Activated CD8-positive, alpha-beta T cell treated with anti-CD3 and anti-CD28 coated beads for 36 hours (primary cell): Measurements from ENCODE around the gene PNPT1. TPM values are rescaled to one million over a fixed set of nuclear protein-coding genes. Genes with fewer than 3 reads are reported as not detected.
"Not testable (repeated sequence)": the region's sequence is repeated elsewhere in the genome, so short reads cannot be mapped to it uniquely, and the experiment has no call there.

Source experiments
- ATAC-seq: fragments of 200-7000 bp; cut with Tn5 transposase; one replicate; pipeline ENCODE4 v1.10.0; 2021; ENCODE audit warnings: mild to moderate bottlenecking, moderate library complexity
- CTCF ChIA-PET: fragments of 350-600 bp; sonication (Branson Sonifier 250); formaldehyde crosslinking; loops from one replicate; lab custom pipeline; 2021; ENCODE audit warnings: antibody characterized with exemption; lab: Charles Lee
- POLR2A ChIA-PET: fragments of 350-600 bp; sonication (Branson Sonifier 250); formaldehyde crosslinking; loops from one replicate; lab custom pipeline; 2021; ENCODE audit warnings: antibody characterized with exemption; lab: Charles Lee
- DNase-seq: peaks from one replicate; pipeline ENCODE4 v3.0.0-alpha.2; 2020
- H3K27ac Mint-ChIP-seq: one replicate; pipeline ENCODE4 v1.8.0; 2021; ENCODE audit warnings: mild to moderate bottlenecking, mixed read lengths
- H3K27me3 Mint-ChIP-seq: one replicate; pipeline ENCODE4 v1.8.0; 2021; ENCODE audit warnings: mixed read lengths
- H3K36me3 Mint-ChIP-seq: one replicate; pipeline ENCODE4 v1.8.0; 2021; ENCODE audit warnings: low read depth, mixed read lengths
- H3K4me1 Mint-ChIP-seq: one replicate; pipeline ENCODE4 v1.8.0; 2021; ENCODE audit warnings: low read depth, mixed read lengths
- H3K4me3 Mint-ChIP-seq: one replicate; pipeline ENCODE4 v1.8.0; 2021; ENCODE audit warnings: mild to moderate bottlenecking, moderate library complexity, mixed read lengths
- H3K9me3 Mint-ChIP-seq: one replicate; pipeline ENCODE4 v1.8.0; 2021; ENCODE audit warnings: mixed read lengths
- intact Hi-C: fragments of 100-400 bp; cut with micrococcal nuclease; formaldehyde crosslinking; loops from one replicate; pipeline ENCODE4 v1.10.0; 2022
- total RNA-seq, 2 experiments: library from RNA; stranded (reverse); gene quantifications; one replicate each; pipeline ENCODE4 v1.2.3, GENCODE V29; 2021
- TF ChIP-seq, protein P1 (sequence below): fragments of 200-600 bp; IDR thresholded peaks from one replicate; pipeline ENCODE4 v1.8.0; 2022; ENCODE audit warnings: antibody characterized with exemption, mild to moderate bottlenecking

PNPT1 gene
- total RNA-seq, 2 experiments from 2014 or later, result 49.5 to 50.0 TPM

DNA sequence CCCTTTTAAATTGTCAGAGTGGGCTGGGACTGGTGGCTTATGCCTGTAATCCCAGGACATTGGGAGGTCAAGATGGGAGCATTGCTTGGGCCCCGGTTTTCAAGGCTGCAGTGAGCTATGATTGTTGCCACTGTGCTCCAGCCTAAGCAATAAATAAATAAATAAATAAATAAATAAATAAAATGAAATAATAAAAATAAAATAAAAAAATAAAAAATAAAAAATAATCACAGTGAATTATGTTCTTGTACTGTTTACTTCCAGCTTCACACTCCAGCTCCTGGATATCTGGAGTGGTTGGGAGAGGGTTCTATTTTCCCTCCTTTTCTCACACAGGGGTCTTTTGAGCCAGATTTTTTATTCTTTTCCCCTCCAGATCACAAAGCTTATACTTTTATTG, 26.2 kb upstream of the PNPT1 start:
- Mint-ChIP-seq H3K9me3 (no peaks in the 10 kb centered on the region), H3K27me3 (peaks cover 4% of the 10 kb centered on the region), H3K27ac (no peak overlapping the region), H3K36me3 (no peaks in the 10 kb centered on the region), H3K4me3 (no peak overlapping the region), H3K4me1 (no peaks in the 10 kb centered on the region)
- TF ChIP-seq, protein P1, sequence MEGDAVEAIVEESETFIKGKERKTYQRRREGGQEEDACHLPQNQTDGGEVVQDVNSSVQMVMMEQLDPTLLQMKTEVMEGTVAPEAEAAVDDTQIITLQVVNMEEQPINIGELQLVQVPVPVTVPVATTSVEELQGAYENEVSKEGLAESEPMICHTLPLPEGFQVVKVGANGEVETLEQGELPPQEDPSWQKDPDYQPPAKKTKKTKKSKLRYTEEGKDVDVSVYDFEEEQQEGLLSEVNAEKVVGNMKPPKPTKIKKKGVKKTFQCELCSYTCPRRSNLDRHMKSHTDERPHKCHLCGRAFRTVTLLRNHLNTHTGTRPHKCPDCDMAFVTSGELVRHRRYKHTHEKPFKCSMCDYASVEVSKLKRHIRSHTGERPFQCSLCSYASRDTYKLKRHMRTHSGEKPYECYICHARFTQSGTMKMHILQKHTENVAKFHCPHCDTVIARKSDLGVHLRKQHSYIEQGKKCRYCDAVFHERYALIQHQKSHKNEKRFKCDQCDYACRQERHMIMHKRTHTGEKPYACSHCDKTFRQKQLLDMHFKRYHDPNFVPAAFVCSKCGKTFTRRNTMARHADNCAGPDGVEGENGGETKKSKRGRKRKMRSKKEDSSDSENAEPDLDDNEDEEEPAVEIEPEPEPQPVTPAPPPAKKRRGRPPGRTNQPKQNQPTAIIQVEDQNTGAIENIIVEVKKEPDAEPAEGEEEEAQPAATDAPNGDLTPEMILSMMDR, result no peak
- ChIA-PET CTCF (interaction anchor here (0.9 to 3.2 kb wide), 6 partner anchors 11 to 406 kb away, joined by 3 to 13 read pairs (median 6); no protein-coding TSS in a partner anchor), POLR2A (no interaction called here)
- no peak for ATAC-seq
- no peak for DNase-seq
- intact Hi-C loops, result loop anchor here (5.0 to 10.0 kb wide), 3 partner anchors 242 to 1795 kb away; no protein-coding TSS in a partner anchor

GRCh38 chr2:55718165-55719008, 24.7 kb upstream of the PNPT1 start:
- H3K4me3 Mint-ChIP-seq, result no peak overlapping the region

DNA sequence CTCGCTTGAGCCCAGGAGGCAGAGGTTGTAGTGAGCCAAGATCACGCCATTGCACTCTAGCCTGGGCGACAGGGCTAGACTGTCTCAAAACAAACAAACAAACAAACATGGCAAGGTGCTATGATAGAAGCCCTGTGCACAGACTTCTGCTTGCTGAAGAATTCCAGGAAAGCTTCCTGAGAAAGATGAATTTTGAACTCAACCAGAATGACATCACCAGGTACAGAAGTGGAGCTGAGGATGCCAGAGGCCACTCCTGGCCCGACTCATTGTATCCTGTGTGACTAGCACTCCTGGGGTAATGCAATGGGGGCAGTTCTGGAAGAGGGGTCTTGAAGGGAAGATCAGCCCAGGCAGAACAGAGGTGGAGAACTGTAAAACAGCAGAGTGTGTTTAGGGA, 22.0 kb upstream of the PNPT1 start:
- DNase-seq (no peak), ATAC-seq (no peak)
- Mint-ChIP-seq H3K9me3 (no peaks in the 10 kb centered on the region), H3K27ac (no peak overlapping the region), H3K27me3 (peaks cover 7% of the 10 kb centered on the region), H3K4me3 (no peak overlapping the region), H3K4me1 (no peaks in the 10 kb centered on the region), H3K36me3 (no peaks in the 10 kb centered on the region)
- ChIA-PET CTCF (no interaction called here), POLR2A (no interaction called here)
- TF ChIP-seq, protein P1, result no peak
- intact Hi-C loops, result loop anchor here (5.0 to 10.0 kb wide), 3 partner anchors 247 to 1799 kb away; no protein-coding TSS in a partner anchor

More at GRCh38 chr2:55718165-55719008, 24.7 kb upstream of the PNPT1 start:
- ATAC-seq, result peak; percentile 51
- intact Hi-C loops, result loop anchor here (5.0 to 10.0 kb wide), 3 partner anchors 244 to 1796 kb away; no protein-coding TSS in a partner anchor
- Mint-ChIP-seq H3K36me3 (no peaks in the 10 kb centered on the region), H3K4me1 (no peaks in the 10 kb centered on the region), H3K27ac (no peak overlapping the region), H3K27me3 (peaks cover 7% of the 10 kb centered on the region), H3K9me3 (no peaks in the 10 kb centered on the region)
- ChIA-PET POLR2A (no interaction called here), CTCF (interaction anchor here (0.6 to 3.2 kb wide), 31 partner anchors 8 to 449 kb away, joined by 3 to 17 read pairs (median 3); no protein-coding TSS in a partner anchor)
- TF ChIP-seq, protein P1, result peak; percentile 87
- peak; percentile 72 for DNase-seq

GRCh38 chr2:55715178-55715577, 21.5 kb upstream of the PNPT1 start:
- intact Hi-C loops, result loop anchor here (5.0 to 10.0 kb wide), 3 partner anchors 247 to 1800 kb away; no protein-coding TSS in a partner anchor
- H3K36me3 Mint-ChIP-seq, DNase-seq, H3K4me1 Mint-ChIP-seq, H3K9me3 Mint-ChIP-seq, CTCF ChIA-PET, H3K27me3 Mint-ChIP-seq, ATAC-seq, H3K27ac Mint-ChIP-seq, POLR2A ChIA-PET, H3K4me3 Mint-ChIP-seq: not testable (repeated sequence)

GRCh38 chr2:55712477-55713060, 18.9 kb upstream of the PNPT1 start:
- H3K27ac Mint-ChIP-seq, result no peak overlapping the region
- TF ChIP-seq, protein P1, result no peak
- no peaks in the 10 kb centered on the region for H3K9me3 Mint-ChIP-seq
- H3K27me3 Mint-ChIP-seq, result peaks cover 9% of the 10 kb centered on the region
- intact Hi-C loops, result loop anchor here (10.0 kb wide), 1 partner anchor 1802 kb away; no protein-coding TSS in a partner anchor
- ChIA-PET POLR2A (no interaction called here), CTCF (no interaction called here)
- H3K36me3 Mint-ChIP-seq, result no peaks in the 10 kb centered on the region
- no peak overlapping the region for H3K4me3 Mint-ChIP-seq
- no peaks in the 10 kb centered on the region for H3K4me1 Mint-ChIP-seq
- no peak for ATAC-seq
- no peak for DNase-seq
